Left colon (tissue), 2 donors: ENCODE data around the gene DCST2. TPM values are rescaled to one million over a fixed set of nuclear protein-coding genes. Genes with fewer than 3 reads are reported as not detected.
"Not testable (repeated sequence)": the region's sequence is repeated elsewhere in the genome, so short reads cannot be mapped to it uniquely, and the experiment has no call there.

ENCODE experiments used
- ATAC-seq: fragments of 200-7000 bp; cut with Tn5 transposase; one replicate; pipeline ENCODE4 v1.9.1; 2020; ENCODE audit warnings: mild to moderate bottlenecking, moderate library complexity
- DNase-seq, 2 donors: peaks; one replicate each; pipeline ENCODE4 v3.0.0-alpha.2; 2020
- intact Hi-C, 2 donors: fragments of 100-400 bp; cut with DNase I in 1 of 2; cut with micrococcal nuclease in 1 of 2; formaldehyde crosslinking; loops; one replicate each; pipeline versions ENCODE4 v1.11.2 to v1.14.0; 2022; cut with DNase I, micrococcal nuclease
- total RNA-seq, 2 donors: library from RNA; stranded (reverse); fragmentation: NEBNext Ultra II Directional; extraction: Animal tissue kit (Norgen Biotek cat#: 25700); gene quantifications; one replicate each; pipeline ENCODE4 v1.2.1, GENCODE V29; 2021
- donor health status: DM: no; HTN: no; CAD: no.
- donor health status: DM: yes; HTN: yes; CAD: no.

Gene DCST2
- total RNA-seq, 2 donors from 2014 or later, result 1.5 to 3.6 TPM

DNA sequence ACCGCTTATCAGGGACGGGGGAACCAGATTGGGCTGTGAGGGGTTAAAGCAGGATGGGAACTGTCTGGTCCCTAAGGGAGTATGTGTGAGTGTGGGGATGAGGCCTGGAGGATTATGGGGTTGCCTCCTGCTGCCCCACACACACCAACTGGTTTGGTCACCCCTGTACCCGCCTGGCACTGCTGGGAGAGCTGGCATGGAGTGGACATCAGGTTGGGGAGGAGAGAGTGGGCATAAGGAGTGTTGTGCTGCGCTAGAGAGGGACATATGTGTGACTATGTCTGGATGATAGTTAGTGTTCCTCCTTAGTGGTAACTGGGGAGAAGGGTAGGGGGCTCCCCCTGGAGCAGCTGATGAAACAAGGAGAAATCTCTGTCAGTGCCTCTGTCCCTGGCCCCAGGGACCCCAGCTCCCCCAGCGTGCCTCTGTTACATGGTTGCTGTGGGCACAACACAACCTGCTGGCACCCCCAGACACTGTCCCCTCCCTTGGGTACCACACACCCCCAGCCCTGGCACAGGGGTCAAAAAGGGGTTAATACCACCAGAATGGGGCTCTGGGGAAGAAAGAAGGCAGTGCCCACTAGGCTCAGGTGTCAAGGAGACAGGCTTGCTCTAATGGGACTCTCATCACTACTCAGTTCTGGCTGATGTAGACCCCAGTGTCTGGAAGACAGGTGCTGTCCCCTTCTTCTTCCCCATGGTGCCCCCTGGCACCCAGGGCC, 29.1 kb downstream of the DCST2 start:
- ATAC-seq (no peak), DNase-seq (peak; percentile 34 to 48)
- intact Hi-C loops, result no loop called here

- ATAC-seq, result peak; percentile 0
- peak; percentile 76 to 88 for DNase-seq
- intact Hi-C loops, result no loop called here
Measured at GRCh38 chr1:155003766-155004351, 29.7 kb downstream of the DCST2 start.

DNA sequence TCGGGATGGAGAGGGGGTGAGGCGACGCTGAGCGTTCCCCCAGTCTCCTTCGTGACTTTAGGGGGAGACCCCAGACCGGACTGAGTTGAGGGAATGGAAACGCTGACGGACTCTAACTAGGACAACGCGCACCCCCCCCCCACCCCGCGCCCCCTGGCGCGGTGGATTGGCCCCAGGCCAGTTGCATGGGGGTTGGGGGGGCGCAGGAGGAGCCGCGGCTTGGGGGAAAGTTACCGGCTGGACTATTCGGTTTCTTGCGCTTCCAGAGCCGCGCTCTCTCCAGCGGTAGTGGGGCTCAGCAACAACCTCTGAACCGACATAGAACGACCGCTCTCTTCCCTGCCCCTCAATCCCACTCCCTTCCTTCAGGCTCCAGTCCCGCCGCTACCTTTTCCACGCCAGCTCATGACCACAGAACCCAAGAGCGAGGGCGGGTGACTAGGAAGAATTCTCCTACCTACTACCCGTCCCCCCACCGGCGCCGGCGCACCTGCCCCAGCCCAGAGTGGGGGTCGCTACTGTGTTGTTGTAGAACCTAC, 30.3 kb downstream of the DCST2 start:
- intact Hi-C loops, result no loop called here
- DNase-seq (peak in 1 of 2 donors; percentile 59), ATAC-seq (no peak)

DNA sequence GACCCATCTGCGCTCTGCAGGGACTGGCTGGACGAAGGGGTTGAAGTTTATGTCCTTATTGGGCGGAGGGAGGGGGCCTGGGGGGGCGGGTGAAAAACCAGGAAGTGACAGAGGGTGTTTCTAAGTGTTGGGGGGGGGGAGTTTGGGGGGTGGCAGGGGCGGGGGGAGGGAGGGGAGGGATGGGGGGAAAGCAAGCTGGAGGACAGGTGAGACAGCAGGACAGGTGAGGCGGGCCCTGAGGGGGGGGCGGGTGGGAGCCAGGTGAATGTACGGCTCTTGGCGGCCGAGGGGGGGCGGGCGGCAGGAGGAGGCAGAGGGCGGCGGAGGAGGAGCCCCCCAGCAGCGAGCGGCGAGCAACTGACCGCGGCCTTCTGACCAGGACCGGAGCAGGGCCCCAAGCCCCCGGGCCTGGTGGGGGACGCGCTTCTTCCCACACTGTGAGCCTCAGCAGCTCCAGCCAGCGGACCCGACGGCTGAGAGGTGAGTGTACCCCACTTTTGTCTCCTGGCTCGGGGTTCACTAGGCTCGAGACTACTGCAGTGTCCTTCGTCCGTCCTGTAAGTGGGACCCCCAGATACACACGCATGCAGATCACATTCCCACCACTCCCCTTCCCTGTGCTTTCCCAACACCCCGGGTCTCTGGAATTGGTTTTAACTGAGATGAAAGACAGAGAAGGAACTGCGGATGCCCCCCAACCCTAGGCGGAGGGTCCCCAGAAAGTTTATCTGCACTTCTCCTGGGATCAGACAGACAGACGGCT, 30.9 kb downstream of the DCST2 start, which contains the start of gene ZBTB7B:
Gene ZBTB7B (plus strand): TSS at position 339 of the 763 bp plus-strand sequence. CDS start 11,859 bp downstream, outside the sequence.
- intact Hi-C loops, result no loop called here
- DNase-seq (peak; percentile 63 to 75), ATAC-seq (peak; percentile 9)

- intact Hi-C loops, result no loop called here
- ATAC-seq (peak; percentile 63), DNase-seq (peak; percentile 100)
Measured at GRCh38 chr1:155001675-155002463, 31.7 kb downstream of the DCST2 start.

DNA sequence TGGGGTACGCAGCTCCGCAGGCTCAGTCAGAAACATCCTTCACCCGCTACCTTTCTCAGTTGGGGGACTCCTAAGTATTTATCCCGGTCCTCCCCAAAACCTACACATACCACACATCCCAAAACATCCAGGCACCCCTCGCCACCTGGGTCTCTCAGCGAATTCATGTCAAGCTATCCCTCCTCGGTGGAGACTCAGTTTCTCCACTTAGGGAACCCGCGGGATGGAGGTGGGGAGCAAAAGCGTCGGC, 32.2 kb downstream of the DCST2 start:
- intact Hi-C loops, result no loop called here
- DNase-seq (no peak), ATAC-seq (no peak)

GRCh38 chr1:155000726-155001424, 32.7 kb downstream of the DCST2 start:
- peak; percentile 96 to 98 for DNase-seq
- ATAC-seq, result peak; percentile 57
- intact Hi-C loops, result no loop called here

- ATAC-seq (no peak), DNase-seq (peak; percentile 57 to 67)
- intact Hi-C loops, result no loop called here
Measured at GRCh38 chr1:155000411-155000725, 33.2 kb downstream of the DCST2 start.

DNA sequence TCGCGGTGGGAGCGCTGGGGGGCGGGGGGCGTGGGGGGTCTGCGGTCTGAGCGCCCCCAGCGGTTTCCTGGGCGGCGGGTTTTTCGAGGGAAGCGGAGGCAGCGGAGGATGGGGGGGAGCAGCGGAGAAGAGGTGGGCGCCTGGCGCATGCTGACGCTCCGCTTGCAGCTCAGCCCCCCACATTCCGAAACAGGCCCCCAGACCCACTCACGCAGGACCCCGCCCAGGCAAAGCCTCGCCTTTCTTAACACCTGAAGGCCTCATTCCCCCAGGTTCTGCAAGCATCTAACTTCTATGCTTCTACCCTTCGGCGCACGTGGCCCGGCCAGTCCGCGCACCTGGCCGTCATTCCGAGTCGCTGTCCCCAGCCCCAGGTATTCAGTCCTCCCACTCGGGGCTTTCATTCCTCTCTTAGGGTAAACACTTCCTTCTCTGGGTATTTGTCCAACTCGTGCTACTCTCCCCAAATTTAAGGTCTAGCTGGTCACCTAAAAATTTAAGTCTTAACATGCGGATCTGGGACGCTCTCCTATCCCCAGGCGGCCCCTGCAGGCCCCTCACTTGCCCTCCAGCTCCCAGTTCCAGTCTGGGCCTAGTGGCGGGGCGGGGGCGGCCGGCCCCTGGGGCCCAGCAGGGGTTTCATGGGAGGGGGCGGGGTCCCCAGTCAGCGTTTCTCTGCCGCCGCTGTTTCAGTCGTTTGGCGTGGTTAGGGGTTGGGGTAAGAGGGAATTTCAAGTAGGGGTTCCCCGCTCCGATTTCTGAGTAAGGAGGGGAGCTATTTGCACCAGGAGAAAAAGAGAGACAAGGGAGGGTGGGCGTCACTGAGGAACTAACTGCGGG, 33.8 kb downstream of the DCST2 start:
- intact Hi-C loops, result no loop called here
- DNase-seq (peak; percentile 60 to 62), ATAC-seq (no peak)

GRCh38 chr1:154998818-154999570, 34.6 kb downstream of the DCST2 start:
- ATAC-seq (no peak), DNase-seq (peak; percentile 61 to 77)
- intact Hi-C loops, result no loop called here

- no peak for DNase-seq
- intact Hi-C loops, result no loop called here
Measured at GRCh38 chr1:154998201-154998780, 35.3 kb downstream of the DCST2 start.

DNA sequence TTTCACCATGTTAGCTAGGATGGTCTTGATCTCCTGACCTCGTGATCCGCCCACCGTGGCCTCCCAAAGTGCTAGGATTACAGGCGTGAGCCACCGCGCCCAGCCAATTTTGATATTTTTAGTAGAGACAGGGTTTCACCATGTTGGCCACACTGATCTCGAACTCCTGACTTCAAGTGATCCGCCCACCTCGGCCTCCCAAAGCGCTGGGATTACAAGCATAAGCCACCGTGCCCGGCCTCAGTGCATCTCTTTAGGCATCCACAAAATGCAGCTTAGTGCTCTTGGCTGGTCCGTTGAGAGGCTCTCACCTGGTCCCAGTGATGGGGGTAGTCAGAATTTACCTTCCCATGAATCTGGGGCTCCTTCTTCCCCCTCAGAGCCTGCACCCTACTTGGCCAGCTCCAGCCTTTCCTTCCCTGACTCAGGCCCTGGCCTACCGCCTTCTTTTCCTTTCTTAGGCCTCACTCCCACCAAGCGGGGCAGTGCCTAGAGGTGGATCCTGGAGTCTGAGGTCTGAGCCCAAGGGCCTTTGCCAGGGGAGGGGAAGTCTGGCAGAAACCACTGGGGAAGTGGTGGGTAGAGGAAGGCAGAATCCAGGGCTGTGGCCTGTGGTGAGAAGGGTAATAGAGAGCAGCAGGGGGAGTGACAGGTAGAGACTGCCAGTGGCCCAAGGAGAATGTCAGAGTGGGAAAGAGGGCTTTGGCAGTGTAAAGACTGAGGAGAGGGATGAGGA, 36.4 kb downstream of the DCST2 start:
- no peak for ATAC-seq
- DNase-seq, result no peak
- intact Hi-C loops, result no loop called here

More at GRCh38 chr1:154998201-154998780, 35.3 kb downstream of the DCST2 start:
- ATAC-seq, result no peak

GRCh38 chr1:154995301-154995983, 38.1 kb downstream of the DCST2 start:
- ATAC-seq, result peak; percentile 12
- intact Hi-C loops, result not testable (repeated sequence)

GRCh38 chr1:154994591-154994990, 39.0 kb downstream of the DCST2 start:
- intact Hi-C loops, result no loop called here
- DNase-seq (no peak), ATAC-seq (no peak)

More at GRCh38 chr1:154995301-154995983, 38.1 kb downstream of the DCST2 start:
- DNase-seq, result peak; percentile 66 to 68

DNA sequence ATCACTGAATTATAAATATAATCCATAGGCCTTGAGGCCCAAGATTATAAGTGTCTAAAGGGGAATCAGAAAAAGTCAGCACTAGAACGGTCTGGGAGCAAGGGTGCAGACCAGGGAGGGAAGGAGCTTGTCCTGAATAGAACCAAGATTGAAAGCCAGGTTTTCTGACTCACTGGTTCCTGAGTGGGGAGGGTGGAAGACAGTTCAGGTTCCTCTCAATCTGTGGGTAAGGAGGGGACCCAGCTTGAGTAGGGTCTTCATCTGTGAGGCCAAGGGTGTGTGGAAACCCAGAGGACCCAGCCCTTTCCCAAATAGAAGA, 39.4 kb downstream of the DCST2 start:
- DNase-seq (no peak), ATAC-seq (no peak)
- intact Hi-C loops, result no loop called here
